HS-5 (cell line): Measurements from ENCODE around the gene PHETA1.

ENCODE experiments used
- DNase-seq: peaks from one replicate; pipeline ENCODE4 v3.0.0-alpha.2; 2012; ENCODE audit warnings: low read depth

PHETA1 gene

GRCh38 chr12:111368291-111368787 is 556 bp downstream of the PHETA1 start:
- DNase-seq, result no peak

GRCh38 chr12:111367661-111368221 is 1.2 kb downstream of the PHETA1 start:
- DNase-seq, result no peak

GRCh38 chr12:111366583-111366982 is 2.3 kb downstream of the PHETA1 start:
- no peak for DNase-seq

- DNase-seq, result no peak
These were observed 2.8 kb downstream of the PHETA1 start for GRCh38 chr12:111366075-111366474.

GRCh38 chr12:111363578-111363977 is 5.3 kb downstream of the PHETA1 start:
- DNase-seq, result no peak

GRCh38 chr12:111362687-111363475 is 6.0 kb downstream of the PHETA1 start:
- DNase-seq, result no peak

GRCh38 chr12:111361717-111362576 is 6.9 kb downstream of the PHETA1 start:
- DNase-seq, result no peak

GRCh38 chr12:111361073-111361716 is 7.7 kb downstream of the PHETA1 start:
- no peak for DNase-seq

- DNase-seq, result no peak
These were observed 8.5 kb downstream of the PHETA1 start for GRCh38 chr12:111360325-111360930.

GRCh38 chr12:111359914-111360276 is 9.0 kb downstream of the PHETA1 start:
- no peak for DNase-seq

GRCh38 chr12:111359231-111359913 is 9.5 kb downstream of the PHETA1 start:
- no peak for DNase-seq

GRCh38 chr12:111355201-111355925 is 13.5 kb downstream of the PHETA1 start:
- no peak for DNase-seq

GRCh38 chr12:111354511-111354910 is 14.4 kb downstream of the PHETA1 start:
- DNase-seq, result no peak

- no peak for DNase-seq
These were observed 15.1 kb downstream of the PHETA1 start for GRCh38 chr12:111353603-111354295.

GRCh38 chr12:111353026-111353425 is 15.9 kb downstream of the PHETA1 start:
- no peak for DNase-seq

- DNase-seq, result no peak
These were observed 16.4 kb downstream of the PHETA1 start for GRCh38 chr12:111352296-111352993.

GRCh38 chr12:111351026-111351425 is 17.9 kb downstream of the PHETA1 start:
- DNase-seq, result no peak

- DNase-seq, result no peak
These were observed 19.0 kb downstream of the PHETA1 start for GRCh38 chr12:111349748-111350520.
